CD14-positive monocyte (primary cell): ENCODE measurements around the gene KRT82. TPM values are rescaled to one million over a fixed set of nuclear protein-coding genes. Genes with fewer than 3 reads are reported as not detected.

Source experiments
- DNase-seq, 3 donors: peaks; one replicate each; pipeline ENCODE4 v3.0.0-alpha.2; 2011 to 2022
- H2AFZ ChIP-seq: 2 replicates; pipeline ENCODE4 v1.6.0; 2012; ENCODE audit warnings: mild to moderate bottlenecking, low read depth, low read length, inconsistent platforms; ENCODE audit not compliant: insufficient read depth, poor library complexity, severe bottlenecking
- H3K27ac ChIP-seq, 2 donors: 1 replicate in 1 of 2; 2 replicates in 1 of 2; pipeline ENCODE4 v1.5.1; 2012 to 2013; ENCODE audit warnings: low read length in 2 of 2, control low read depth in 1 of 2, inconsistent platforms in 1 of 2, low read depth in 1 of 2, mild to moderate bottlenecking in 1 of 2
- H3K27me3 ChIP-seq, 2 donors: one replicate each; pipeline versions ENCODE4 v1.6.0 to v1.6.1; 2011 to 2013; ENCODE audit warnings: low read length in 2 of 2; ENCODE audit not compliant: control insufficient read depth in 2 of 2, insufficient read depth in 2 of 2
- H3K36me3 ChIP-seq, 2 donors: replicated peaks in 1 of 2; 1 replicate in 1 of 2; 2 replicates in 1 of 2; pipeline versions ENCODE4 v1.5.1 to v1.6.1; 2012 to 2013; ENCODE audit warnings: low read length in 2 of 2, control low read depth in 1 of 2, inconsistent platforms in 1 of 2, mild to moderate bottlenecking in 1 of 2; ENCODE audit not compliant: insufficient read depth in 2 of 2, control insufficient read depth in 1 of 2
- H3K4me1 ChIP-seq, 2 donors: 1 replicate in 1 of 2; 2 replicates in 1 of 2; pipeline versions ENCODE4 v1.5.1 to v1.6.1; 2012 to 2013; ENCODE audit warnings: low read length in 2 of 2, control low read depth in 1 of 2, inconsistent platforms in 1 of 2, mild to moderate bottlenecking in 1 of 2, moderate library complexity in 1 of 2; ENCODE audit not compliant: insufficient read depth in 2 of 2, control insufficient read depth in 1 of 2
- H3K4me2 ChIP-seq: replicated peaks from 2 replicates; pipeline ENCODE3; 2012; ENCODE audit warnings: low read length, moderate library complexity, mild to moderate bottlenecking; ENCODE audit not compliant: poor library complexity, severe bottlenecking; ENCODE audit errors: extremely low read depth
- H3K4me3 ChIP-seq, 3 experiments: fragments of 200-600 bp in 1 of 3; sonication (generic) in 1 of 3; replicated peaks in 1 of 3; 1 replicate in 2 of 3; 2 replicates in 1 of 3; pipeline ENCODE4 v1.5.1; 2011 to 2013; ENCODE audit warnings: low read length in 3 of 3, mild to moderate bottlenecking in 3 of 3, control low read depth in 2 of 3, low read depth in 2 of 3, inconsistent platforms in 1 of 3, moderate library complexity in 1 of 3
- H3K79me2 ChIP-seq: 2 replicates; pipeline ENCODE4 v1.6.0; 2012; ENCODE audit warnings: mild to moderate bottlenecking, control low read depth, inconsistent platforms, low read length, moderate library complexity; ENCODE audit not compliant: insufficient read depth
- H3K9ac ChIP-seq: 2 replicates; pipeline ENCODE4 v1.6.0; 2017; ENCODE audit warnings: low read length, mild to moderate bottlenecking; ENCODE audit not compliant: insufficient read depth, poor library complexity, severe bottlenecking
- H3K9me3 ChIP-seq, 2 donors: replicated peaks in 1 of 2; 1 replicate in 1 of 2; 2 replicates in 1 of 2; pipeline versions ENCODE4 v1.5.1 to v1.6.1; 2012 to 2013; ENCODE audit warnings: low read length in 2 of 2, control low read depth in 1 of 2; ENCODE audit not compliant: control insufficient read depth in 1 of 2, insufficient read depth in 1 of 2
- H4K20me1 ChIP-seq: 2 replicates; pipeline ENCODE4 v1.6.0; 2012; ENCODE audit warnings: mild to moderate bottlenecking, low read length, control low read depth, moderate library complexity; ENCODE audit not compliant: insufficient read depth
- H3K27ac Mint-ChIP-seq, 7 donors: one replicate each; pipeline ENCODE4 v1.8.0; 2020; ENCODE audit warnings: mild to moderate bottlenecking in 7 of 7, mixed read lengths in 7 of 7, moderate library complexity in 6 of 7, inconsistent platforms in 2 of 7
- H3K27me3 Mint-ChIP-seq, 3 donors: one replicate each; pipeline ENCODE4 v1.8.0; 2021 to 2022; ENCODE audit warnings: low read depth in 3 of 3, mild to moderate bottlenecking in 3 of 3, mixed read lengths in 3 of 3, moderate library complexity in 3 of 3, inconsistent platforms in 1 of 3
- H3K36me3 Mint-ChIP-seq, 2 donors: one replicate each; pipeline ENCODE4 v1.8.0; 2020; ENCODE audit warnings: mixed read lengths in 2 of 2, inconsistent platforms in 1 of 2, mild to moderate bottlenecking in 1 of 2
- H3K4me1 Mint-ChIP-seq: one replicate; pipeline ENCODE4 v1.8.0; 2020; ENCODE audit warnings: mild to moderate bottlenecking, mixed read lengths
- H3K4me3 Mint-ChIP-seq, 2 donors: one replicate each; pipeline ENCODE4 v1.8.0; 2020; ENCODE audit warnings: mild to moderate bottlenecking in 2 of 2, mixed read lengths in 2 of 2, moderate library complexity in 1 of 2
- H3K9me3 Mint-ChIP-seq, 7 donors: one replicate each; pipeline ENCODE4 v1.8.0; 2020 to 2022; ENCODE audit warnings: mixed read lengths in 7 of 7, mild to moderate bottlenecking in 6 of 7, moderate library complexity in 6 of 7, inconsistent platforms in 2 of 7
- CTCF ChIP-seq: fragments of 200-600 bp; IDR thresholded peaks from one replicate; pipeline ENCODE4 v1.8.0; 2022; ENCODE audit warnings: antibody characterized with exemption, mild to moderate bottlenecking
- WGBS: methylation state at CpG from one replicate; pipeline ENCODE4 v1.1.5; 2013; ENCODE audit warnings: missing lambda C conversion rate; ENCODE audit not compliant: insufficient coverage; 5-methylcytosine and 5-hydroxymethylcytosine counted together
- intact Hi-C, 2 donors: fragments of 100-400 bp; cut with micrococcal nuclease; formaldehyde crosslinking; loops; one replicate each; pipeline versions ENCODE4 v1.15.0 to v1.15.1; 2023
- polyA plus RNA-seq, 3 donors: library from polyadenylated mRNA; depleted of rRNA in 1 of 3; unstranded in 2 of 3; stranded (reverse) in 1 of 3; fragments of 300-500 nt in 2 of 3; fragments of >200 nt in 1 of 3; fragmentation: Illumina TruSeq in 2 of 3; gene quantifications; 1 replicate in 2 of 3; 2 replicates in 1 of 3; pipeline ENCODE4 v1.2.3, GENCODE V29; 2012 to 2021

The KRT82 gene
- polyA plus RNA-seq, 3 donors, result not detected

GRCh38 chr12:52369211-52369610 lies 36.9 kb downstream of the KRT82 start:
- intact Hi-C loops, result no loop called here

GRCh38 chr12:52368508-52368907 lies 37.6 kb downstream of the KRT82 start:
- Mint-ChIP-seq H3K36me3 (no peaks in the 10 kb centered on the region), H3K4me3 (no peak overlapping the region), H3K9me3 (peaks cover 0 to under 1% (median 0%) of the 10 kb centered on the region in 7 donors), H3K4me1 (no peaks in the 10 kb centered on the region), H3K27ac (no peak overlapping the region), H3K27me3 (peaks cover 8 to 17% (median 9%) of the 10 kb centered on the region in 3 donors)
- 100% methylated on average over 1 of the region's 3 CpGs for WGBS
- Histone ChIP-seq H3K4me3 (no peak overlapping the region), H3K4me1 (no peaks in the 10 kb centered on the region), H3K4me2 (no peak overlapping the region), H3K36me3 (no peaks in the 10 kb centered on the region), H3K9ac (no peak overlapping the region), H3K27me3 (no peaks in the 10 kb centered on the region), H3K9me3 (no peaks in the 10 kb centered on the region), H2AFZ (no peak overlapping the region), H4K20me1 (no peaks in the 10 kb centered on the region), H3K27ac (no peak overlapping the region), H3K79me2 (no peaks in the 10 kb centered on the region)
- no peak for DNase-seq
- intact Hi-C loops, result no loop called here
- no peak for TF ChIP-seq CTCF

More at GRCh38 chr12:52369211-52369610, 36.9 kb downstream of the KRT82 start:
- Histone ChIP-seq H3K4me2 (no peak overlapping the region), H3K36me3 (no peaks in the 10 kb centered on the region), H3K4me1 (no peaks in the 10 kb centered on the region), H3K9me3 (no peaks in the 10 kb centered on the region), H3K4me3 (no peak overlapping the region), H3K9ac (no peak overlapping the region), H4K20me1 (no peaks in the 10 kb centered on the region), H3K27me3 (no peaks in the 10 kb centered on the region), H3K79me2 (no peaks in the 10 kb centered on the region), H3K27ac (no peak overlapping the region), H2AFZ (no peak overlapping the region)
- Mint-ChIP-seq H3K27ac (no peak overlapping the region), H3K9me3 (peaks cover 0 to 4% (median 2%) of the 10 kb centered on the region in 7 donors), H3K27me3 (peaks cover 8 to 15% (median 9%) of the 10 kb centered on the region in 3 donors), H3K36me3 (no peaks in the 10 kb centered on the region), H3K4me3 (no peak overlapping the region), H3K4me1 (no peaks in the 10 kb centered on the region)
- WGBS, result no CpG with 5 or more reads among the region's 3 CpGs
- no peak for TF ChIP-seq CTCF
- DNase-seq, result no peak
